Anterior cingulate cortex (tissue), 58 donors: ENCODE measurements around the gene FCRL6.

Source experiments
- DNase-seq, 58 donors: peaks; one replicate each; lab custom pipeline; 2025; lab: John Stamatoyannopoulos, UW

Gene FCRL6

DNA sequence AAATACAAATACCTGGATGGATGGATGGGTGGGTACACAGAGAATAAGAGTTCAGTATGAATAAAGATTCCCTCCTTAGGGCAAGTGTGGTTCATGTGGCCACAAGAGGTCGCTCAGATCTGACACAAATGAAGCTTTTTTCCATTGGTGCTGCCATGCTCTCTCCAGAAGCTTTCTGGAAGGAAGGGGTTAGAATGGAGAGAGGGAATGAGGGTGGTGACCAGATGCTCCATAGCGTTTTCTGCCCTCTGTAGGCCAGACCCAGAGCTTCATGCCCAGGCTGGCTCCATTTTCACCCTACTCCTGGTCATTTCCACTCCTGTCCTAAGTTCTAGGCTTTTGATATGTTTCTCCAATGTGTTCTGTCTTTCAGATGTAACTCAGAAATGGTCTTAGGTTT is 3.3 kb upstream of the FCRL6 start:
- DNase-seq: peak in 23 of 58 donors; percentile 1 to 51 (median 12)

DNA sequence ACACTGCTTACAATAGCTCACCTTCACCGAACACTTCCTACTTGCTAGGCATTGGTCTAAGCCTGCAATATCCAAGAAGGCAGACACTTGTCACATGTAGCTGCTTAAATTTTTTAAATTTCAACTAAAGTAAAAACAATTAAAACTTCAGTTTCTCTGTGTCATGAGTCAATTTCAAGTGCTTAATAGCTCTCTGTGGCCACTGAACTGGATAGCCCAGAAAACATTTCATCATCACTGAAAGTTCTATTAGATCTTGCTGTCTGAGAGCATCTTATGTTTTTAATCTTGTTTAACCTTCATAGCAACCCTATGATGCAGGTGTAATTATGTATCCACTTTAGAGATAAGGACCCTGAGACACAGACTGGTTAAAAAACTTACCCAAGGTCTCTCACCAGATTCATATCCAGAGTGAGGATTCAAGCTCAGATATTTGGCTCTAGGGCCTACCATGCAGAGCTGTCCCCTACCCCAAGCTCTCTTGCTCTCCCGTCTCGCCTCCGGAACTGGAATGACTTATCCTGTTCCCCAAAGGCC is 2.6 kb upstream of the FCRL6 start:
- no peak for DNase-seq

DNA sequence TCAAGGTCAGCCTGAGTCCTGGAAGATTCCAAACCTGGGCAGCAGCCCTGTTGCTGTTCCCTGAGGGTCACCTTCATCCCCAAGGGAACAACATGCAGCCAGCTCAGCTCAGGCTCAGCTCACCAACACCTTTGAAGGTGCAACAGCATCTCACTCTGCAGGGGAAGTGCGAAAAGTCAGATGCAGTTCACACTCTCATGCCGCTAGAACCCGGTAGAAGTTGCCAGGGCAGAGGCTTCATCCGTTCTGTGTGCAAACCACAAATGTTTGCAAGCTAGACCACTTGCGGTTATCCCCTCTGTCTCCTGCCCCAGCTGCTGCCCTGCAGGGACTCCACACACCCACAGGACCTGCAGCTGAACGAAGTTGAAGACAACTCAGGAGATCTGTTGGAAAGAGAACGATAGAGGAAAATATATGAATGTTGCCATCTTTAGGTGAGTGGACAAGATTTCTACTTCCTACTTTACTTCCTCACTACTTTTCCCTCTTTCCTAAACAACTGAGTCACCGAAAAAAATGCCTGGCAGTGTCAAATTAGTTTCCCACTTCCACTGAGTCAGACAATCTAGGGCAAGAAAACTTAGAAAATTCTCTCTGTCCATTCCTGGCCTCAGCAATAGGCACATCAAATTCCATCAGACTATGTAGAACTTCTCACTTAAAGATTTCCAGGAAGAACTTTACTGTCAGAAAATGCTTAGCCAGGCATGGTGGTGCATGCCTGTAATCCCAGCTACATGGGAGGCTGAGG is 1.8 kb upstream of the FCRL6 start:
- DNase-seq: no peak

DNA sequence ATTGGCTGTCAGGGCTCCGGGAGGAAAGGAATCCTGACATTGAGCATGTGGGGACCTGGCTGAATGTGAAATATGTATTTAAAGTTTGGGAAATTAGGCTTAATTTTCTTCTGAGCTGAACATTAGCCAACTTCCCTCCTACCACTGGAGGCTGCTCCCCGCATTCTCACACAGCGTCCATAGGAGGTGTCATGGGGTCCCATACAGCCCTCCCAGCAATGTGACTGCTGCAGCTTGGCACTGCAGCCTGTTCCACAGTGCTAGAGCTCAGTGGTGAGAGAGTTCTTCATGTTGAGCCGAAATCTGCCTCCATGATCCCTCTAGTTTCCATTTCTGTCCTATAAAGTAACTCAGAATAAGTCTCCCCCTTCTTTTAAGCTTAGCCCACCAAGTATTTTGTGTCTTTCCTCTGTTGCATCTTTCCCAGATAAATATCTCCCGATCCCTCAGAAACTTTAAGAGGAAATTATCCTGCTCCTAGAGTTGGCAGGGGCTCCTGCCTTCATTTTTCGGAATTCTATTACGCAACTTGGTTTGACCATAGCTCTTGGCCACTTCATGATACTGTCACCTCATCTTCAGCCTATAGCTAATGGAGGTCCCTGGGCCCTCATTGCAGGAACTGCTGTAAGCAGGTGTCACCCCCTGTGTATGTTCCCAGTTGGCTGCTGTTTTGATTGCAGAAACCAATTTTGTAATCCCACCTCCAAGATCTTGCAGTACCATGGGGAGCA is 2.0 kb downstream of the FCRL6 start:
- no peak for DNase-seq

DNA sequence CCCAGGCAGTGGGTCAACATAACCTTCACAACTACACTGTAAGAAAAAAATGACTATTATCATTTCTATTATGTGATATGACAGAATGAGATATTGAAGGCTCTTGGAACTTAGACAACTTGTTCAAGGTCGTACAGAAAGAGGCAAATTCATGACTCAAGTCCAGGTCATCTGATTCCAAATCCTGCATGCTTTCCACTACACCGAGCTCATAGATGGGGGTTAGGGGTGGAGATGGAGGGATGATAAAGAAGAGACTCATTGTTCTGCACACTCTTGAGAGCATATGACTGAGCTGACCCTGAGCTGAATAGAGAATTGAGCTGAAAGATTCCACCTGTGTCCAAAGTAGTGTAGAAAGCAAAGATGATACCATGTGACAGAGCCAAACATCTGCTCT is 2.8 kb downstream of the FCRL6 start:
- DNase-seq: no peak

DNA sequence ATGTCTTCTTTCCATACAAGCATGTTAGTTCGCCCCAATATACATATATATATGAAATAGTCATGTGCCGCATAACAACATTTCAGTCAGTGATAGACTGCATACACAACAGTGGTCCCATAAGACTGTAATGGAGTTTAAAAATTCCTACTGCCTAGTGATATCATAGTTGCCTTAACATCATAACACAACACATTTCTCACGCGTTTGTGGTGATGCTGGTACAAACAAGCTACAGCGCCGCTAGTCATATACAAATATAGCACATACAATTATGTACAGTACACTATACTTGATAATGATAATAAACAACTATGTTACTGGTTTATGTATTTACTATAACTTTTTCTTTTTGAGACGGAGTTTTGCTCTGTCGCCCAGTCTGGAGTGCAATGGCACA is 13.8 kb downstream of the FCRL6 start:
- no peak for DNase-seq

DNA sequence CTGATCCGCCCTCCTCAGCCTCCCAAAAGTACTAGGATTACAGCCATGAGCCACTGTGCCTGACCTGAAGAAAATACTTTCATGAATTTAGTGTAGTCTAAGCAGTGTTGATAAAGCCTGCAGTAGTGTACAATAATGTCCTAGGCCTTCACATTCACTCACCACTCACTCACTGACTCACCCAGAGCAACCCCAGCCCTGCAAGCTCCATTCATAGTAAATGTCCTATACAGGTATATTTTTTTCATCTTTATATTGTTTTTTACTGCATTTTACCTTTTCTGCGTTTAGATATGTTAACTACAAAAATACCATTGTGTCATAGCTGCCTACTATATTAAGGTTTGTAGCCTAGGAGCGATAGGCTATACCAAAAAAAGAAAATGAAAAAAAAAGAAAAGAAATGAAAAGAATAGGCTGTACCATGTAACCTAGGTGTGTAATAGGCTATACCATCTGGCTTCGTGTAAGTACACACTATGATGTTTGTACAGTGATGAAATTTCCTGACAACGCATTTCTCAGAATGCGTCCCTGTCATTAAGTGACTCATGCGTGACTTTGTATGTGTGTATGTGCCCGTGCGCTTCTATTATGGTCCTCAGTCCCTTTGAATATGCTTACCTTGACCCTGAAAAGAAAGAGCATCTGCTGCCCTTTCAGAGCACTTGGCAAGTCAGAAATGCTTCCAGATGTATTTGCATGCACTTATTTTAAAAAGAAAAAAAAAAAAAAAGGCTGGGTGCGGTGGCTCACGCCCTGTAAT is 15.3 kb downstream of the FCRL6 start:
- no peak for DNase-seq

DNA sequence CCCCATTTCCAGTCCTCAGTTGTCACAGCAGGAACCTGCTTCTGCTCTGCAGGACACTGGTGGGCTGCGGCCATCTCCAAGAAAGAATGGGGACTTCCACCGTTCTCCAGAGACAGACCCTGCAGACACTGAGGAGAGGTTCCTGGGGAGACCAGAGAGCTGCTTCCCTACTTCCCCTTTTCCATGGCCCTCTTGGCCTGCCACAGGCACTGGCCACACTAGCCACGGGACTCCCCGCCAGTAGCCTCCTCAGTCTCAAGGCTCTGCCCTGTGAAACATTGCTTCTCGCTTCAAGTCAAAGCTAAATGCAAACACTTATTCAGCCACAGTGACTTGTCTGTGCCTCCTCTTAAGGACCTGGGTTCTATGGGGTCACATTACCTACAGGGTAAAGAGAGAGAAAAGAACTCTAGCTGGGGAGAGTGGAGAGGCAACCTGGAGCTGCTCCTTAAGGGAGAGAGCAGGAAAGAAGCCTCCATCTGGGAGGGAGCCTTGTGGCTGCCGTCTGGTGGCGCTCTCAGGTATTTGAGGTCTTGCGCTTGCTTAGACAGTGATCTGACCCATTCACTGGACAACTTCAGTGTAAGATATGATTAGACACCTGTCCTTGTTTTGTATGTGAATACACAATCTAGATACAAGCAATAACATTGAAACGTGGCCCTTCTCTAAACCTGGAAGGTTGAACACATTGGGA is 19.2 kb downstream of the FCRL6 start:
- DNase-seq: peak in 11 of 58 donors; percentile 8 to 50 (median 19)

DNA sequence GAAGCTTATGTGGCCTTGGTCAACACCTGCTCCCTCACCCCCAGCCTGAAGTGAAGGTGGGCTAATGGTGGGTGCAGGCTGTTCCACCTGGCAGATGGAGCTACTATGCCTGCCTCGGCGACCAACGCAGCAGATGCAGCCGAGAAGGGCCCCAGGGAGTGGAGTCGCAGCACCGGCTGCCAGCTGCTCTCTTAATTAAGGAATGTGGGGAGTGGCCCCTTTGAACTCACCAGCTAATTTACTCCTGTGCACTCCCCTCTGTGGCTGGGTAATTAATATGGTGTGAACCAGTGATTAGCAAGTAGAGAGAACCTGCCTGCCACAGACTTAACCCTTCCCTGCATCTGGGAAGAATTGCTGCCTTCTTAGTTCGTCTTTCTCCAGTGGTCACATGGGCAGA is 21.2 kb downstream of the FCRL6 start:
- no peak for DNase-seq

DNA sequence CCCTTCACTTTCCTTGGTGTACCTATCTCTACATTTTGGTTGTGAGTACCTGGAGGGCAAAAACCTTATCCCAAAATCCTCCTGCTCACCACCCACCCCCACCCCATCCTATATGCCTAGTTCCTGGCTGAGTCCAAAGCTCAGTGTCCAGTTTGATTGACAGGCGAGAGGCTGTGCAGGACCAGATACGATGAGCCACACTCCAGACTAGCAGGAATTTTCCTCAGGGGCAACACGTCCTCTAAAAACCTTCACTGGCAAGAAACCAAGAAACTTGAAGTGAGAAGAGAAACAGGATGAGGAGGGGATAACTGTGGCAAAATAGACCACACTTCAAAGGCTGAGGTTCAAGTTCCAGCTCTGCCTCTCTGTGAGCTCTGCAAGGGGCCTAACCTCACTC is 23.4 kb downstream of the FCRL6 start:
- DNase-seq: no peak

DNA sequence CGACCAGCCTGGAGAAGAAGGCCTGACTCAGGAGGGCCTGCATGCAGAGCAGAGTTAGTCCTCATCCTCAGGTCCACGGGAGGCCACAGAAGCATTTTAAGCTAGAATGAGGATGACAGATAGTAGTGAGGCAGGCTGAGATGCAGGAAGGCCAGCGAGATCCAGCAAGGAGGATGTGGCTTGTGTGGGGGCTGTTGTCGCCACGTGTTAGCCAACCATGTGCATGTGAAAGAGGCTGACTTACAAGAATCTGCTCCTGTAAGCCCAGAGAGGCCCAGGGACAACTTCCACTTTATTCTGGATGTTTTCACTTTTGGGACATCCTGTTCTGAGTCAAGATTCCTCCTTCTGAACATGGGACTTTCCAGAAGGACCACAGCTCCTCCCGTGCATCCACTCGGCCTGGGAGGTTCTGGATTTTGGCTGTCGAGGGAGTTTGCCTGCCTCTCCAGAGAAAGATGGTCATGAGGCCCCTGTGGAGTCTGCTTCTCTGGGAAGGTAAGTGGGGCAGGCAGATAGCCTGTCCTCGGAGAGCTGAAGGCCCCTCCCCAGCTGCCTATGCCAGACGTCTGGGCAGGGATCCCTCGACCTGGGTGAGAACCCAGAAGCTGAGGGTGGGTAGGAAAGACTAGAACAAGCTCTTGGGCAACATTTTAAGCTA is 24.4 kb downstream of the FCRL6 start, which contains the start of gene SLAMF8:
Gene SLAMF8 (plus strand): TSS at position 433 of the 661 bp plus-strand sequence. CDS start 26 bp downstream, at position 459.
- DNase-seq: peak in 9 of 58 donors; percentile 1 to 34 (median 8)

DNA sequence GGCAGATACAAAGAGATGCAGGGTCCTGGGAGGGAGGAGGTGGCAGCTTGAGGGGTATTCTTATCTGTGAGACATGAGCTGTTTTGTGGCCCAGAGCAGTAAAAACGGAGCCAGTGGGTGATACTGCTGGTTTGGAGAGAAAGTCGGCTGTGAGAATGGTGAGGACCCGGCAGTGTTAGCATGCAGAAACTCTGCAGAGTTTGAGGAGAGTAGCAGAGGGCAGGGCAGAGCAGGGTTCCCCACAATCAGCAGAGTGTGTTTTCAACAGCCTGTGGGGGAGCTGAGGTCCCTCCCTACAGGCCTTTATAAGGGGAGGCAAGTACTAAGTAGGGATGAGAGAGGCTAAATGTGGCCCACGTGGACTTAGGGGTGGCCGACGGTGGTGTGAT is 24.9 kb downstream of the FCRL6 start:
- no peak for DNase-seq

DNA sequence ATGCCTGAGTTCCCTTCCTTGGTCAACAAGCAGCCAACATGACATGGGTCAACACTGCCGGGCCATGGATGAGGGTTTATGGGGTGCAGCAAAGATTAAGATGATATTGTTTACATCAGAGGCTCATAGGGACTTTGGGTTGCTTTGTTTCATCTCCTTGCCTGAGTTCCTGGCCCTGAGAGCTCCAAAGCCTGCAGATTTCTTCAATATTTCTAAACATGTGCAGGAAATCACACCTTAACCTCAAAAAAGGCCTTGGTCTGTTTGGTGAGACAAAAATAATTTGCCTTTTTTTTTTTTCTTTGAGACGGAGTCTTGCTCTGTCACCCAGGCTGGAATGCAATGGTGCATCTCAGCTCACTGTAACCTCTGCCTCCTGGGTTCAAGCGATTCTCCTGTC is 25.4 kb downstream of the FCRL6 start:
- DNase-seq: no peak

DNA sequence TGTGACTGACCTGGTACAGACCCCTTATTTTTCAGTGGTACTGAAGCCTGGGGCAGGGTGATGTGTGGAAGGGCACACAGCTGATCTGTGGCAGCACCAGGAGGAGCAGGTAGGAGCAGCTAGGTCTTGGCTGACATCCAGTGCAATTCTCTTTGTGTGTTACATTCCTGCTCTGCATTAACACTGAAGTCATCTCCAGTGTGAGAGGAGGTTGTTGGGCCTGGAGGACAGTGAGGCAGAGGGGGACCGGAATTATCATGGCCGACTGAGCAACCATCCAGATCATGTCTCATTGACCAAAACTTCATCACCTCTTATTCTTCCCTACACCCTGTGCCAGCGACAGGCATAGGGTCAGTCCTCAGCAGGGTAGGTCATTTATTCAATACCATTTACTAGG is 26.0 kb downstream of the FCRL6 start:
- DNase-seq: no peak

DNA sequence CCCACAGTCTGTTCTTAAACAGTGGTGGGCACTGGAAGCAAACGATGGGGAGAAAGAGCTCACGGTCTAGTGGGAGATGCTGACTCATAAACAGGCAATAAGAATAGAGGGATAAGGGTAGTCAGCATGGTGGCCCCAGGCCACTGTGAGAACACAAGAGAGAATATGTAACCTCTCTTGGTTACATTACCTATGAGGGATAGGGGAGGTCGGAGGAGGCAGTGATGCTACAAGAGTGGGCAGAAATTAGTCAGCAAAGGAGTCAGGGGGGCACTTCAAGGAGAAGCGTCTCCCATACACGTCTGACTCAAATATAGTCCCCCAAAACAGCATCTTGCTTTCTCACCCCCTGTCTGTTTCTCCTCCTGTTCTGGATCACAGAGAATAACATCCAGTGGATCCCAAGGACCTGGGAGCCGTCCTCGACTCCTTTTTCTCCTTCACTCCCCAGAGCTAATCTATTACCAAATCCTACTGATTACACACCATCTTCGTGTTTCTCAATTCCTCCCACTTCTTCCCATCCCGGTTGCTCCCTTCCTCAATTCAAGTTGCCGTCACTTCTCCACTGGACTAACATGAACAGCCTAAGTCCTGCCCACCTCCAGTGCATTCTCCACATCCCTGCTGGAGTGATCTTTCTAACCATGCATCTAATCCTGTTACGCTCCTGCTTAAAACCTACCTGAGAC is 26.6 kb downstream of the FCRL6 start:
- peak in 2 of 58 donors; percentile 27 to 31 for DNase-seq

DNA sequence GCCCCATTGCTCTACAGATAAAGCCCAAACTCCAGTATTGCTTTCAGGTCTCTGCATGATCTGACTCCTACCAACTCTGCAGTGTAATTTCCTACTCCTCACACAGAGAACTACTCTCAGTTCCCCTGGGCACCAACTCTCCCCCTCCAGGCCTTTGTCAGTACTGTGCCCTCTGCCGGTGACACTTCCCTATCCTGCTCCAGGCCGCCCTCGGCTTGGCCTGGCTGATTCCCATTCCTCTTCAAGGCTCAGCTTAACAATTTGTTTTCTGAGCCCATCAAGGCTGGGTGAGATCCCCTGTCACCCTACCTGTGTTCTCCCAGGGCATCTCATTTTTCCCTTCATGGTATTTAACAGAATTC is 27.1 kb downstream of the FCRL6 start:
- DNase-seq: peak in 16 of 58 donors; percentile 2 to 37 (median 14)

DNA sequence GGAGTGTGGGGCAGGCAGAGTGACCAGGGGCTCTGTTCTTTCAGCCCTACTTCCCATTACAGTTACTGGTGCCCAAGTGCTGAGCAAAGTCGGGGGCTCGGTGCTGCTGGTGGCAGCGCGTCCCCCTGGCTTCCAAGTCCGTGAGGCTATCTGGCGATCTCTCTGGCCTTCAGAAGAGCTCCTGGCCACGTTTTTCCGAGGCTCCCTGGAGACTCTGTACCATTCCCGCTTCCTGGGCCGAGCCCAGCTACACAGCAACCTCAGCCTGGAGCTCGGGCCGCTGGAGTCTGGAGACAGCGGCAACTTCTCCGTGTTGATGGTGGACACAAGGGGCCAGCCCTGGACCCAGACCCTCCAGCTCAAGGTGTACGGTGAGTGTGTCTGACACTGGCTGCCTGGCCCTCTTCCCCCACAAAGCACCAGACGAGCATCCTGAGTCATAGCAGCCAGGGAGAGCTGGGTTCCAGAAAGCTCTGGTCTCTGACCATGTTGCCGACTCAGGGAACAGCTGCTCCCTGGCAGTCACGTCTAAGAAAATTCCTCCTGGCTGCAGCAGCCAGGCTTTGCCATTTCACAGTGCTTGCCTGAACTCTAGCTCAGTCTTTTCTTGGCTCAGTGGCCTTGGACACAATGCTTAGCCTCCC is 27.8 kb downstream of the FCRL6 start:
- DNase-seq: no peak

DNA sequence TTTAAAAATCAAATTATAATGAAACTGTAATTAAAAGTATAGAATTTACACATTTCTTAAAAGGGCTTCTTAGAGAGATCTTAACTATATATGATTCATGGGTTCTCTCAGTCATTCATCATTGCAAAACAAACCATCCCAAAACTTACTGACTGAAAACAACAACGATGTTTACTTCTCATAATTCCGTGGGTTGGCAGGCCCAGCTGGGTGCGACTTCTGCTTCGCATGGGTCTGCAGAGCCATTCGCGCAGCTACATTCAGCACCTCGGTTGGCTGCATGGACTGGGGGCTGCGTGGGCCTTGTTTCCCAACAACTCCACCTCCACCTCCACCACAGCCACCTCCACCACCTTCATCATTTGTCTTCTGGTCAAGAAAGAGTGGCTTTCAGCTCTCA is 28.6 kb downstream of the FCRL6 start:
- no peak for DNase-seq
